Measurements from ENCODE around the gene YEATS4. TPM values are rescaled to one million over a fixed set of nuclear protein-coding genes. Genes with fewer than 3 reads are reported as not detected.

Gene YEATS4
- total RNA-seq (10 to 100 TPM; 20.3 to 23.8 TPM), polyA plus RNA-seq (10 to 100 TPM in 1 of 2 donors, 1 to 10 TPM in 1; 9.9 to 10.6 TPM)

DNA sequence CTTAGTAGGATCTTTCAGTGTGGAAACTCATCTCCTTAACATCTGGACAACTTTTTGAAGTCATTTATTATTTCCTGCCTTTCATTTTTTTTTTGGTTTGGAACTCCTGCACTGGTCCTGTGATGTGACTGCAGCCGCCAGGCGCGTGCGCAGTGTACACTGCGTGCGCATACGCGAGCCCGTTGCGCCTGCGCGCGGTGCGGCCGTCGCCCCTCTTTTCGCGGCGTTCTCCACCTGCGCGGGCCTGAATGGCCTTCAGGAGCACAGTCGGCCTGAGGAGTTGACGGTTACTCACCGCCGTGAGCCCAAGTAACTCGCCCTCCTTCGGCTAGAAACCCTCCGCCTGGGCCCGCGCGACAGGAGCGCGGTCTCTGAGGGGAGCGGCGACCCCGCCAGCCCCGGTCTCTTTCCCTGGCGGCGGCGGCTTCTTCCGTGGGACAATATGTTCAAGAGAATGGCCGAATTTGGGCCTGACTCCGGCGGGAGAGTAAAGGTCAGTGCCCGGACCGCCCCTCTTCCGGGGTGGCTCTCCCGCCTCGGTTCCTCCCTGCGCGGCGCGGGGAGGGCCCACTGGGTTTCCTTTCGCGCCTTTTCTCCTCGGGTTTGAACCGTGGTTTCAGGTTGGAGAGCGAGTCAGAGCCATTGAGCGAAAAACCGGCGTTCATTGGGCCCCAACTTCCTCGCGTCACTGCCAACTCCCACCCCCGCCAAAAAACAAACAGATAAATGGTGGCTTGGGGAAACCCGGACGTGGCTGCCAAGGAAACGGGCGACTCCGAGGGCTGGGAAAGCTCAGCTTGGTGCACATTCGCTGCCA, at the start of gene YEATS4:
Gene YEATS4, plus strand, starts transcription at position 213 of the 817 bp plus-strand sequence. Its CDS starts 230 bp downstream, at position 443.
- under 1% methylated on average over 70 of the region's 70 CpGs for WGBS

More for the DNA sequence above, at the start of gene YEATS4:
- Histone ChIP-seq H3K27ac (ENCODE audit: low read depth in 1 of 2, low read length in 2 of 2) (peak within 1 kb of the TSS; percentile 60 to 93), H3K9ac (ENCODE audit: low read depth in 1 of 2, low read length in 2 of 2) (peak within 1 kb of the TSS; percentile 66 to 78), H3K4me1 (ENCODE audit: control insufficient read depth in 4 of 4, insufficient read depth in 4 of 4, low read length in 3 of 4) (peaks cover 0 to 24% (median 17%) of the 10 kb centered on the region in 4 donors), H3K36me3 (ENCODE audit: control insufficient read depth in 4 of 4, insufficient read depth in 3 of 4, low read depth in 1 of 4, low read length in 3 of 4) (no peaks in the 10 kb centered on the region), H3K9me3 (ENCODE audit: control insufficient read depth in 4 of 4, low read length in 3 of 4) (no peaks in the 10 kb centered on the region), H3K27me3 (ENCODE audit: control insufficient read depth in 4 of 4, insufficient read depth in 4 of 4, low read length in 3 of 4) (no peaks in the 10 kb centered on the region), H3K4me3 (ENCODE audit: low read depth in 1 of 3, low read length in 3 of 3) (peak within 1 kb of the TSS; percentile 48 to 83 (median 81))
- peak; percentile 84 for DNase-seq (ENCODE audit: low spot score)
- TF ChIP-seq TAF1 (conservative IDR thresholded peaks at IDR 0.05) (no peak), RAD21 (IDR thresholded peaks at IDR 0.05) (peak in 1 of 2 donors; percentile 54), EGR1 (IDR thresholded peaks at IDR 0.05; ENCODE audit: low read depth in 2 of 2) (peak; percentile 69 to 94), YY1 (IDR thresholded peaks at IDR 0.05) (peak; percentile 93), NR2F2 (IDR thresholded peaks at IDR 0.05) (peak; percentile 68), RXRA (IDR thresholded peaks at IDR 0.05) (peak; percentile 63 to 71), HNF4A (conservative IDR thresholded peaks at IDR 0.05) (peak; percentile 61 to 65), SP1 (IDR thresholded peaks at IDR 0.05) (peak; percentile 79), FOXA2 (IDR thresholded peaks at IDR 0.05) (peak; percentile 41), GABPA (IDR thresholded peaks at IDR 0.05 in 1 of 2, conservative IDR thresholded peaks at IDR 0.05 in 1 of 2) (peak in 1 of 2 donors; percentile 81), HNF4G (IDR thresholded peaks at IDR 0.05) (no peak), JUND (IDR thresholded peaks at IDR 0.05) (peak; percentile 11 to 39), FOXA1 (IDR thresholded peaks at IDR 0.05) (no peak)
- TF ChIP-seq, protein P1, sequence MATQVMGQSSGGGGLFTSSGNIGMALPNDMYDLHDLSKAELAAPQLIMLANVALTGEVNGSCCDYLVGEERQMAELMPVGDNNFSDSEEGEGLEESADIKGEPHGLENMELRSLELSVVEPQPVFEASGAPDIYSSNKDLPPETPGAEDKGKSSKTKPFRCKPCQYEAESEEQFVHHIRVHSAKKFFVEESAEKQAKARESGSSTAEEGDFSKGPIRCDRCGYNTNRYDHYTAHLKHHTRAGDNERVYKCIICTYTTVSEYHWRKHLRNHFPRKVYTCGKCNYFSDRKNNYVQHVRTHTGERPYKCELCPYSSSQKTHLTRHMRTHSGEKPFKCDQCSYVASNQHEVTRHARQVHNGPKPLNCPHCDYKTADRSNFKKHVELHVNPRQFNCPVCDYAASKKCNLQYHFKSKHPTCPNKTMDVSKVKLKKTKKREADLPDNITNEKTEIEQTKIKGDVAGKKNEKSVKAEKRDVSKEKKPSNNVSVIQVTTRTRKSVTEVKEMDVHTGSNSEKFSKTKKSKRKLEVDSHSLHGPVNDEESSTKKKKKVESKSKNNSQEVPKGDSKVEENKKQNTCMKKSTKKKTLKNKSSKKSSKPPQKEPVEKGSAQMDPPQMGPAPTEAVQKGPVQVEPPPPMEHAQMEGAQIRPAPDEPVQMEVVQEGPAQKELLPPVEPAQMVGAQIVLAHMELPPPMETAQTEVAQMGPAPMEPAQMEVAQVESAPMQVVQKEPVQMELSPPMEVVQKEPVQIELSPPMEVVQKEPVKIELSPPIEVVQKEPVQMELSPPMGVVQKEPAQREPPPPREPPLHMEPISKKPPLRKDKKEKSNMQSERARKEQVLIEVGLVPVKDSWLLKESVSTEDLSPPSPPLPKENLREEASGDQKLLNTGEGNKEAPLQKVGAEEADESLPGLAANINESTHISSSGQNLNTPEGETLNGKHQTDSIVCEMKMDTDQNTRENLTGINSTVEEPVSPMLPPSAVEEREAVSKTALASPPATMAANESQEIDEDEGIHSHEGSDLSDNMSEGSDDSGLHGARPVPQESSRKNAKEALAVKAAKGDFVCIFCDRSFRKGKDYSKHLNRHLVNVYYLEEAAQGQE (IDR thresholded peaks at IDR 0.05), result peak; percentile 92
- TF ChIP-seq, protein P2, sequence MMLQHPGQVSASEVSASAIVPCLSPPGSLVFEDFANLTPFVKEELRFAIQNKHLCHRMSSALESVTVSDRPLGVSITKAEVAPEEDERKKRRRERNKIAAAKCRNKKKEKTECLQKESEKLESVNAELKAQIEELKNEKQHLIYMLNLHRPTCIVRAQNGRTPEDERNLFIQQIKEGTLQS (IDR thresholded peaks at IDR 0.05), result no peak
- TF ChIP-seq, protein P3, sequence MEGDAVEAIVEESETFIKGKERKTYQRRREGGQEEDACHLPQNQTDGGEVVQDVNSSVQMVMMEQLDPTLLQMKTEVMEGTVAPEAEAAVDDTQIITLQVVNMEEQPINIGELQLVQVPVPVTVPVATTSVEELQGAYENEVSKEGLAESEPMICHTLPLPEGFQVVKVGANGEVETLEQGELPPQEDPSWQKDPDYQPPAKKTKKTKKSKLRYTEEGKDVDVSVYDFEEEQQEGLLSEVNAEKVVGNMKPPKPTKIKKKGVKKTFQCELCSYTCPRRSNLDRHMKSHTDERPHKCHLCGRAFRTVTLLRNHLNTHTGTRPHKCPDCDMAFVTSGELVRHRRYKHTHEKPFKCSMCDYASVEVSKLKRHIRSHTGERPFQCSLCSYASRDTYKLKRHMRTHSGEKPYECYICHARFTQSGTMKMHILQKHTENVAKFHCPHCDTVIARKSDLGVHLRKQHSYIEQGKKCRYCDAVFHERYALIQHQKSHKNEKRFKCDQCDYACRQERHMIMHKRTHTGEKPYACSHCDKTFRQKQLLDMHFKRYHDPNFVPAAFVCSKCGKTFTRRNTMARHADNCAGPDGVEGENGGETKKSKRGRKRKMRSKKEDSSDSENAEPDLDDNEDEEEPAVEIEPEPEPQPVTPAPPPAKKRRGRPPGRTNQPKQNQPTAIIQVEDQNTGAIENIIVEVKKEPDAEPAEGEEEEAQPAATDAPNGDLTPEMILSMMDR (IDR thresholded peaks at IDR 0.05; ENCODE audit: low read depth, low read length, missing input control), result no peak
- TF ChIP-seq, protein P4, sequence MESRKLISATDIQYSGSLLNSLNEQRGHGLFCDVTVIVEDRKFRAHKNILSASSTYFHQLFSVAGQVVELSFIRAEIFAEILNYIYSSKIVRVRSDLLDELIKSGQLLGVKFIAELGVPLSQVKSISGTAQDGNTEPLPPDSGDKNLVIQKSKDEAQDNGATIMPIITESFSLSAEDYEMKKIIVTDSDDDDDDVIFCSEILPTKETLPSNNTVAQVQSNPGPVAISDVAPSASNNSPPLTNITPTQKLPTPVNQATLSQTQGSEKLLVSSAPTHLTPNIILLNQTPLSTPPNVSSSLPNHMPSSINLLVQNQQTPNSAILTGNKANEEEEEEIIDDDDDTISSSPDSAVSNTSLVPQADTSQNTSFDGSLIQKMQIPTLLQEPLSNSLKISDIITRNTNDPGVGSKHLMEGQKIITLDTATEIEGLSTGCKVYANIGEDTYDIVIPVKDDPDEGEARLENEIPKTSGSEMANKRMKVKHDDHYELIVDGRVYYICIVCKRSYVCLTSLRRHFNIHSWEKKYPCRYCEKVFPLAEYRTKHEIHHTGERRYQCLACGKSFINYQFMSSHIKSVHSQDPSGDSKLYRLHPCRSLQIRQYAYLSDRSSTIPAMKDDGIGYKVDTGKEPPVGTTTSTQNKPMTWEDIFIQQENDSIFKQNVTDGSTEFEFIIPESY (IDR thresholded peaks at IDR 0.05), result peak; percentile 24
- TF ChIP-seq, protein P5, sequence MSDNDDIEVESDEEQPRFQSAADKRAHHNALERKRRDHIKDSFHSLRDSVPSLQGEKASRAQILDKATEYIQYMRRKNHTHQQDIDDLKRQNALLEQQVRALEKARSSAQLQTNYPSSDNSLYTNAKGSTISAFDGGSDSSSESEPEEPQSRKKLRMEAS (IDR thresholded peaks at IDR 0.05), result peak; percentile 25

All from liver (tissue), 9 donors.